NCI-H82 (cell line): ENCODE results near the gene AP4E1.
"Not testable (repeated sequence)": the region's sequence is repeated elsewhere in the genome, so short reads cannot be mapped to it uniquely, and the experiment has no call there.

Source experiments
- DNase-seq: peaks from one replicate; lab custom pipeline; 2025; lab: John Stamatoyannopoulos, UW

The AP4E1 gene

GRCh38 chr15:50950745-50951144, 42.3 kb downstream of the AP4E1 start:
- not testable (repeated sequence) for DNase-seq

DNA sequence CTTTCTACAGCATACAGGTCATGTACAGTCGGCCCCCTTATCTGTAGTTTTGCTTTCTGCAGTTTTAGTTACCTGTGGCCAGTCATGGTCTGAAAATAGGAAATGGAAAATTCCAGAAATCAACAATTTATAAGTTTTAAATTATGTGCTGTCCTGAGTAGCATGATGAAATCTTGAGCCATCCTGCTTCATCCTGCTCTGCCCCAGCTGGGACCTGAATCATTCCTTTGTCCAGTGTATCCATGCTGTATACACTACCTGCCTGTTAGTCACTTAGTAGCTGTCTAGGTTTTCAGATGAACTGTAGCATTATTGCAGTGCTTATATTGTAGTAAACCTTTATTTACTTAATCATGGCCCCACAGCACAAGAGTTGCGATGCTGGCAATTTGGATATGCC, 44.8 kb downstream of the AP4E1 start:
- DNase-seq: no peak

DNA sequence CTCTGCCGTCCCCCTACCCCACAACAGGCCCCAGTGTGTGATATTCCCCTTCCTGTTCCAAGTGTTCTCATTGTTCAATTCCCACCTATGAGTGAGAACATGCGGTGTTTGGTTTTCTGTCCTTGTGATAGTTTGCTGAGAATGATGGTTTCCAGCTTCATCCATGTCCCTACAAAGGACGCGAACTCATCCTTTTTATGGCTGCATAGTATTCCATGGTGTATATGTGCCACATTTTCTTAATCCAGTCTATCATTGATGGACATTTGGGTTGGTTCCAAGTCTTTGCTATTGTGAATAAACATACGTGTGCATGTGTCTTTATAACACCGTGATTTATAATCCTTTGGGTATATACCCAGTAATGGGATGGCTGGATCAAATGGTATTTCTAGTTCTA, 46.4 kb downstream of the AP4E1 start:
- DNase-seq: not testable (repeated sequence)

DNA sequence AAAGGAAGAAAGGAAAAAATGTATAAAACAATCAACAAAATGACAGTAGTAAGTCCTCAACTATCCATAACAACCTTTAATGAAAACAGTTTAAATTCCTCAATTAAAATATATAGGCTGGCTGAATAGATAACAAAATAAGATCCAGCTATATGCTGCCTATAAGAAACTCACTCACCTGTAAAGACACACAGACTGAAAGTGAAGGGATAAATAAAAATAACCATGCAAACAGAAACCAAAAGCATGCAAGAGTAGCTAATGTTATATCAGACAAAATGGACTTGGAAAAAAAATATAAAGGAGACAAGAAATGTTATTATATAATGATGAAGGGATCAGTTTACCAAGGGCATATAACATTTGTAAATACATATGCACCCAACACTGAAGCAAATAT, 51.2 kb downstream of the AP4E1 start:
- DNase-seq: no peak

- no peak for DNase-seq
Observed at GRCh38 chr15:50964075-50964474, 55.6 kb downstream of the AP4E1 start.

DNA sequence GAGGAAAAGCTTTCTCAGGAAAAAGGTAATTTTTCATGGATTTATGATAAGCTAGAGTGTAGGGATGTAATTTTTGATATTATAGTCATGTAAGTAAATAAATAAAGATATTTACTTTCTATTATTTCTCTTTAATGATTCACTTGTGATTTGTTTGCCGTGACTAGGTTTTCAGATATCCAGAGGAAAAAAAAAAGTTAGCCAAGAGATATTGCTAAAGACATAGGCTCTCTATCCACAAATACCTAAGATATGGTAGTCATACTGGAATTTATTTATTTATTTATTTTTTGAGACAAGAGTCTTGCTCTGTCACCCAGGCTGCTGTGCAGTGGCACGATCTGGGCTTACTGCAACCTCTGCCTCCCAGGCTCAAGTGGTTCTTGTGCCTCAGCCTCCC, 59.9 kb downstream of the AP4E1 start:
- no peak for DNase-seq

- no peak for DNase-seq
Observed at GRCh38 chr15:50970524-50970923, 62.0 kb downstream of the AP4E1 start.

- DNase-seq: no peak
Observed at GRCh38 chr15:50971115-50971514, 62.6 kb downstream of the AP4E1 start.

- DNase-seq: no peak
Observed at GRCh38 chr15:50971542-50971941, 63.1 kb downstream of the AP4E1 start.

DNA sequence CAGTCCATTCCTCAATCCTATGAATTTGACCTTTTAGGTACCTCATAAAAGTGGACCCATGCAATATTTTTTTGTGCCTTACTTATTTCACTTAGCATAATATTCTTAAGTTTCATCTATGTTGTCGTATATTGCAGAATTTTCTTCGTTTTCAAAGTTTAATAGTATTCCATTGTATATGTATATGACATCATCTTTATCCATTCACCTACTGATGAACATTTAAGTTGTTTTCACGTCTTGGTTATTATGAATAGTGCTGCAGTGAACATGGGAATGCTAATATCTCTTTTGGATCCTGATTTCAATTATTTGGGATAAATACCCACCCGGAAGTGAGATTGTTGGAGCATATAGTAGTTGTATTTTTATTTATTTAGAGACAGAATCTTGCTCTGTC, 65.1 kb downstream of the AP4E1 start:
- DNase-seq: no peak

GRCh38 chr15:50977162-50977561, 68.7 kb downstream of the AP4E1 start:
- DNase-seq: no peak

GRCh38 chr15:50978580-50978979, 70.1 kb downstream of the AP4E1 start:
- no peak for DNase-seq

GRCh38 chr15:50979041-50979440, 70.6 kb downstream of the AP4E1 start:
- DNase-seq: no peak

DNA sequence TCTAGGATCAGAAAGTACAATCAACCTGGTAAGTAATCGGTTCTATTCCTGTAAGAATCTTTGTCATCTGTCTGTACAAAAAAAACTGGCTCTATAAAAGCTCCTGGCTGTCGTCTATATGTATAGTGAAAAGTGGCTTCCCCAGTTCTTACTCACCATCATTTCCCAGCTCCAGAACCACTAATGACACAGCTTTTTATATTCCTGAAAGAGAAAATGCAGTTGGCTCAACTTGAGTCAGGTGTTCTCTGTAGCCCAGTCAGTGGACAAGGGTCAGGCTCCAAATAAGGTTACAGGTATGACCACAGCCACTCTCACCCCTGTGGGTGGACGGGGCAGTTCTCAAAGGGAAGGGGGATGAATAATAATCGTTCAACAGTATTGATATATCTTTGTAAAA, 85.1 kb downstream of the AP4E1 start:
- no peak for DNase-seq

DNA sequence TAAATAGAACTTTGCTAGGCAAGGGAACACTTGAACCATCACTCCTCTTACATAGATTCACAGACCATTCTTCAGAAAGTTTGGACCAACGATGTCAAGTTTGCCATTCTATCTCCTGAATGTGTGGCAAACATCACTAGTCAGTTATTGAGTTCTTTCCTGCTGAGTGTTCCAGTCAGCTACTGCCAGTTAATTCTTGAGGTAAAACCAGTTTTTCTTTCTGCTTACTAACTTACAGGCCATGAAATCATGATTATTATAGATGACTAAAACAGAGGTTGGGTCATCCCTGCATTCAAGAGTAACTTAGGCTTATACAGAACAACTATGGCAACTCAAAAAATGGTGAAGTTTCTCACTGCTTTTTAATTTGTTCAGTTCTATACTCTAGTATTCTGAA, 88.2 kb downstream of the AP4E1 start:
- no peak for DNase-seq

GRCh38 chr15:50997371-50998051, 89.0 kb downstream of the AP4E1 start:
- no peak for DNase-seq

DNA sequence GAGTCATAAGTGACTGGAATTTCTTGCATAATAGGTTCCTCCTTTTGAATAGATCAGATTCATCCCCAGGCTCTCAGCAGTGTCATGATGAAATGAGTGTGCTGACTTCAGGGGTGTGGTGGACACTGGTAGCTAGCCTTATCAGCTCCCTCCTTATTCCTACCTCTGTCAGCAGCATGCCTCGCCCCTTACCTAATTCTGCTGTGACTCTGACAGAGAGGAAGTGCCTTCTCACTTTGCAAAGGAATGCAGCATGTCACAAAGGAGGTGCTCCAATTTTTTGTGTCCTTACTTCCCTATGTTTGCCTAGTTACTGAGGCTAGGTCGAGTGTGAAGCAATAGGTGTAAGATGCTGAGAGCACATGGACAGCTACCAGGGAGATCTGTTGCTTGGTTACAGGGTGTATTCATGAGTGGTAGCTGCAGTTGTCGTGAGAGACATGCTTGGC, 95.6 kb downstream of the AP4E1 start:
- DNase-seq: no peak

- DNase-seq: no peak
Observed at GRCh38 chr15:51006336-51006985, 98.0 kb downstream of the AP4E1 start.

GRCh38 chr15:51007131-51007666, 98.7 kb downstream of the AP4E1 start:
- DNase-seq: no peak

GRCh38 chr15:51011212-51011611, 102.7 kb downstream of the AP4E1 start:
- DNase-seq: no peak

DNA sequence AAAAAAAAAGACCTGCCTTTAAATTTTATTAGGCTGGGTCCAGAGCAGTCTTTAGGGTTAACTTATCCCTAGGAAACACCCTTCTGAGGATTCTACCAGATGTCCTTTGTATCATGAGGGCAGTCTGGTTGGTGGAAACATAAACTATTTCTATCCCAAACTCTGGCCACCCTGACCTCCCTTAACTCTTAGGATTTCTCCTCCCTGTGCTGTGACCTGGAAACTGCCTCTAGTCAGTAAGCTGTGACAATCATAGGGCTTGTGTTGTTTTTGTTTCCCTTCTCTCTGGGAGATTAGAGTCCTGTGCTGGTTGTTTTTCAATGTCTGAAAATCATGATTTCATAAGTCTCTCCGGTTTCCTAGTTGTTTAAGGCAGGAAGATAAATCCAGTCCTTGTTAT, 108.1 kb downstream of the AP4E1 start:
- no peak for DNase-seq

DNA sequence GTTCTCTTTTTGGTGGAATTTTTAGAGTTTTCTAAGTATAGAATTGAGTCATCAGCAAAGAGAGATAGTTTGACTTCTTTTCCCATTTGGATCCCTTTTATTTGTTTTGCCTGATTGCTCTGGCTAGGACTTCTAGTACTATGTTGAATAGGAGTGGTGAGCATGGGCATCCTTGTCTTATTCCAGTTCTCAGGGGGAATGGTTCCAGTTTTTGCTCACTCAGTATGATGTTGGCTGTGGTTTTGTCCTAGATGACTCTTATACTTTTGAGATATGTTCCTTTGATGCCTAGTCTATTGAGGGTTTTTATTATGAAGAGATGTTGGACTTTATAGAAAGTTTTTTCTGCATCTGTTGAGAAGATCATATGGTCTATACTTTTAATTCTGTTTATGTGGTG, 113.7 kb downstream of the AP4E1 start:
- no peak for DNase-seq

GRCh38 chr15:51023499-51023898, 115.0 kb downstream of the AP4E1 start:
- DNase-seq: no peak
